Epithelial cell of esophagus (primary cell): ENCODE data around the gene OR2D2.
"Not testable (repeated sequence)": the region's sequence is repeated elsewhere in the genome, so short reads cannot be mapped to it uniquely, and the experiment has no call there.

Experiments
- DNase-seq: peaks from one replicate; pipeline ENCODE4 v3.0.0; 2010; ENCODE audit warnings: low read depth
- H3K4me3 ChIP-seq: 2 replicates; pipeline ENCODE4 v1.5.1; 2011; ENCODE audit warnings: mild to moderate bottlenecking, low read length, control low read depth
- CTCF ChIP-seq: IDR thresholded peaks from 2 replicates; pipeline ENCODE4 v1.5.1; 2011; ENCODE audit warnings: low read depth, mild to moderate bottlenecking, low read length, control low read depth, inconsistent platforms; ENCODE audit not compliant: insufficient read depth; ENCODE audit errors: missing control alignments

Gene OR2D2

GRCh38 chr11:6864438-6864837 lies 27.9 kb downstream of the OR2D2 start:
- no peak for DNase-seq
- TF ChIP-seq CTCF, result no peak
- H3K4me3 ChIP-seq, result no peak overlapping the region

GRCh38 chr11:6862961-6863360 lies 29.3 kb downstream of the OR2D2 start, which contains the start of gene OR10A2:
Gene OR10A2, plus strand, starts transcription at chr11:6863057. Its CDS starts 6,698 bp downstream, at chr11:6869755.
- DNase-seq, result peak; percentile 18

GRCh38 chr11:6856871-6857270 lies 35.4 kb downstream of the OR2D2 start:
- no peak for TF ChIP-seq CTCF
- no peak overlapping the region for H3K4me3 ChIP-seq
- DNase-seq, result peak; percentile 77

More at GRCh38 chr11:6862961-6863360, 29.3 kb downstream of the OR2D2 start, which contains the start of gene OR10A2:
- no peak within 1 kb of the TSS for H3K4me3 ChIP-seq
- TF ChIP-seq CTCF, result no peak

GRCh38 chr11:6855971-6856541 lies 36.2 kb downstream of the OR2D2 start:
- peak; percentile 88 for DNase-seq

GRCh38 chr11:6854801-6855200 lies 37.5 kb downstream of the OR2D2 start:
- DNase-seq, H3K4me3 ChIP-seq: not testable (repeated sequence)

More at GRCh38 chr11:6855971-6856541, 36.2 kb downstream of the OR2D2 start:
- no peak overlapping the region for H3K4me3 ChIP-seq
- no peak for TF ChIP-seq CTCF

GRCh38 chr11:6850526-6850925 lies 41.8 kb downstream of the OR2D2 start:
- TF ChIP-seq CTCF, result no peak
- DNase-seq, result no peak
- H3K4me3 ChIP-seq, result no peak overlapping the region

GRCh38 chr11:6845383-6845782 lies 46.9 kb downstream of the OR2D2 start, which contains the start of gene OR10A5:
Gene OR10A5, plus strand, starts transcription at chr11:6845683. Its CDS starts 0 bp downstream, at chr11:6845683.
- no peak for DNase-seq
- H3K4me3 ChIP-seq, result no peak within 1 kb of the TSS
- no peak for TF ChIP-seq CTCF
